PFSK-1 (cell line): ENCODE data around the gene TAS2R19.

Experiments
- FOXP2 ChIP-seq: optimal IDR thresholded peaks from 2 replicates; pipeline ENCODE3; 2011; ENCODE audit warnings: borderline replicate concordance, control low read depth, inconsistent platforms; ENCODE audit not compliant: insufficient read depth; ENCODE audit errors: extremely low read length, extremely low read depth
- POLR2AphosphoS5 ChIP-seq: IDR thresholded peaks from 2 replicates; pipeline ENCODE4 v1.6.1; 2012; ENCODE audit warnings: low read depth, mild to moderate bottlenecking, control low read depth, low read length, moderate library complexity
- REST ChIP-seq, 2 experiments: IDR thresholded peaks; 2 replicates each; pipeline versions ENCODE4 v1.6.1 to v1.8.0; 2011 to 2012; ENCODE audit warnings: low read depth in 2 of 2, low read length in 2 of 2, control low read depth in 1 of 2, inconsistent platforms in 1 of 2, mild to moderate bottlenecking in 1 of 2, moderate library complexity in 1 of 2; ENCODE audit not compliant: insufficient read depth in 1 of 2
- SIN3A ChIP-seq: IDR thresholded peaks from 2 replicates; pipeline ENCODE4 v1.6.1; 2012; ENCODE audit warnings: mild to moderate bottlenecking, low read length, moderate library complexity, borderline replicate concordance; ENCODE audit not compliant: insufficient read depth
- TAF1 ChIP-seq: IDR thresholded peaks from 2 replicates; pipeline ENCODE4 v1.6.1; 2012; ENCODE audit warnings: low read length, control low read depth, borderline replicate concordance; ENCODE audit not compliant: insufficient read depth

The TAS2R19 gene

GRCh38 chr12:10994307-10994706, 28.1 kb downstream of the TAS2R19 start:
- TF ChIP-seq SIN3A: no peak
- no peak for TF ChIP-seq REST (IDR thresholded peaks at IDR 0.05; ENCODE audit: insufficient read depth in 1 of 2, low read depth in 2 of 2, low read length in 2 of 2)
- no peak for TF ChIP-seq FOXP2
- no peak for TF ChIP-seq POLR2AphosphoS5
- TF ChIP-seq TAF1: no peak

GRCh38 chr12:10989107-10989506, 33.3 kb downstream of the TAS2R19 start:
- TF ChIP-seq TAF1 (no peak), REST (IDR thresholded peaks at IDR 0.05; ENCODE audit: insufficient read depth in 1 of 2, low read depth in 2 of 2, low read length in 2 of 2) (no peak), SIN3A (no peak)

- TF ChIP-seq POLR2AphosphoS5 (no peak), TAF1 (no peak), FOXP2 (no peak), REST (IDR thresholded peaks at IDR 0.05; ENCODE audit: insufficient read depth in 1 of 2, low read depth in 2 of 2, low read length in 2 of 2) (no peak), SIN3A (no peak)
These were observed 35.6 kb downstream of the TAS2R19 start, which contains the start of gene TAS2R50 for GRCh38 chr12:10986812-10987211. TSS of gene TAS2R50 (minus strand) at chr12:10986912. CDS start at chr12:10986860, 52 bp downstream.

GRCh38 chr12:10982244-10982643, 40.2 kb downstream of the TAS2R19 start:
- no peak for TF ChIP-seq POLR2AphosphoS5

GRCh38 chr12:10974965-10975364, 47.5 kb downstream of the TAS2R19 start:
- no peak for TF ChIP-seq REST (IDR thresholded peaks at IDR 0.05; ENCODE audit: insufficient read depth in 1 of 2, low read depth in 2 of 2, low read length in 2 of 2)
- no peak for TF ChIP-seq TAF1
- TF ChIP-seq SIN3A: no peak
- TF ChIP-seq POLR2AphosphoS5: no peak
- no peak for TF ChIP-seq FOXP2
